HAP-1 (cell line): ENCODE data around the gene LMO7.

Source experiments
- DNase-seq, 2 experiments: peaks; one replicate each; pipeline ENCODE4 v3.0.0-alpha.2; 2016 to 2020; ENCODE audit warnings: low spot score in 2 of 2
- H3K27me3 ChIP-seq: fragments of 250-450 bp; sonication (Bioruptor Pico); 2 replicates; pipeline ENCODE4 v1.5.1; 2020; ENCODE audit warnings: low read depth, mild to moderate bottlenecking, moderate library complexity
- H3K36me3 ChIP-seq: fragments of 250-450 bp; sonication (Bioruptor Pico); replicated peaks from 2 replicates; pipeline ENCODE4 v1.5.1; 2020; ENCODE audit warnings: mild to moderate bottlenecking
- H3K4me1 ChIP-seq: fragments of 250-450 bp; sonication (Bioruptor Pico); 2 replicates; pipeline ENCODE4 v1.5.1; 2020; ENCODE audit warnings: mild to moderate bottlenecking
- H3K4me3 ChIP-seq: fragments of 250-450 bp; sonication (Bioruptor Pico); 2 replicates; pipeline ENCODE4 v1.5.1; 2020; ENCODE audit warnings: mild to moderate bottlenecking, moderate library complexity
- H3K9me3 ChIP-seq: fragments of 250-450 bp; sonication (Bioruptor Pico); 2 replicates; pipeline ENCODE4 v1.5.1; 2020; ENCODE audit warnings: mild to moderate bottlenecking, moderate library complexity
- in situ Hi-C: fragments of 300-500 bp; cut with MboI; formaldehyde crosslinking; loops from 3 replicates; pipeline ENCODE4 v1.14.3; 2020; ENCODE audit warnings: low sequenced_read_pairs, inconsistent platforms, mixed read lengths

Gene LMO7

DNA sequence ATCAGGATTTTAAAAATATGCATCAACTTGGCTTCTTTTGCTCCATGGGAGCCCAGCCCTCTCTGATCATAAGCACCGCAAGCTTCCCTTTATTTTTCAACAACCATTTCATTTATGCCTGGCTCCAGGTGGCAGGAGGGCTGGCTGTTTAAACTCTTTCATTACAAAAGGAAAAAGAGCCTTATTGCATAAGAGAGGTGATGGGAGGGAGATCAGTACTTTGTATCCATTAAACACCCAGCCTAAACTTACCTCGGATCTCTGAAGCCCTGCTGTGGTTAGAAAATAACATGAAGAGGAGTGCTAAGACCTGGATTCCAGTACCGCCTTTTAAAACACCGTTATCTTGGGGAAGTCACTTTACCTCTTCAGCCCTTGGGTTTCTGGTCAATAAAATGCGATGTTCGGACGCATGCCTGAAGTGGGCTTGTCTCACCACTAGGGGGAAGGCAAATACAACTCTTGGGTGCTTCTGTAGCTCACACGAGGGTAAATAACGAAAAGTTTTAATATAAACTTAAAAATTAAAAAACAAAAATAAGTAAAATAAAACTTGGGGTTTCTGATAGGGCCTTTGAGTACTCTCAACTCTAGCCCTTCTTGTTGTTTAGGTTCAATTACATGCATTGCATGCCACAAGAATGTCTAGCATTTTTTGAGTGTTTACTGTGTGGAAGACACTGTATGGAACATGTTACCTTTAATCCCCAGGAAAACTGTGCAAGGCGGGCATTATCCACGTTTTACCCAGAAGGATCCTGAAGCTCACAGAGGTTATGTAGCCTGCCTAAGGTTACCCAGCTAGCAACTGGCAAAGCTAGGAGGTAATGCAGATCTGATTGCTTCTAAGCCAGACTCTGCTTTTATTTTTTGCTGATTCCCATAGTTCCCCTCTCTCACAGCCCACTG lies 240.3 kb downstream of the LMO7 start:
- H3K4me3 ChIP-seq: no peak overlapping the region

GRCh38 chr13:75877071-75877470 lies 240.9 kb downstream of the LMO7 start:
- Histone ChIP-seq H3K36me3 (no peaks in the 10 kb centered on the region), H3K4me1 (no peaks in the 10 kb centered on the region), H3K4me3 (no peak overlapping the region), H3K9me3 (no peaks in the 10 kb centered on the region), H3K27me3 (peaks cover 4% of the 10 kb centered on the region; the same call in 1 of the 2 replicates)
- DNase-seq: no peak
- in situ Hi-C loops: loop anchor here (5.0 to 10.0 kb wide), 2 partner anchors 138 to 595 kb away; no protein-coding TSS in a partner anchor

More for the DNA sequence above, 240.3 kb downstream of the LMO7 start:
- Histone ChIP-seq H3K36me3 (no peaks in the 10 kb centered on the region), H3K4me1 (no peaks in the 10 kb centered on the region), H3K9me3 (no peaks in the 10 kb centered on the region), H3K27me3 (peaks cover 4% of the 10 kb centered on the region; the same call in 1 of the 2 replicates)
- in situ Hi-C loops: loop anchor here (5.0 to 10.0 kb wide), 2 partner anchors 138 to 596 kb away; no protein-coding TSS in a partner anchor
- peak; percentile 54 to 67 for DNase-seq

DNA sequence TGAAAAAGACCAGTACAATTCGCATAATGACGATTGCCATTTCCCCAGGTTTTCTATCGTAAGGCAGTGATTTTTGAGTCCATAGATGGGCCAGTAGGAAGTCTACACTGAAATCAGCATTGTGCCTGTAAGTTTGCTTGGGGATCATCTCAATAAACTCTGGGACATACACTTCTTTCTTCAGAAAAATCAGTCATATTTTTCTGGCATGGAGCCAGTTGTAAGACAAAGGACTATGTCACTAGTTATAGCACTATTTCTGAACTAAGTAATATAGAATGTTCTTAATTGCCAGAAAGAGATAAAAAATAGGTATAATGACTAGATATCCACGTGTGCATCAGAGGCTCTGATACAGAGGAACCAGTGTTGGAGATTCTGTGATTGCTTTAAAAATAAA lies 243.5 kb downstream of the LMO7 start:
- Histone ChIP-seq H3K36me3 (no peaks in the 10 kb centered on the region), H3K4me3 (no peak overlapping the region), H3K4me1 (no peaks in the 10 kb centered on the region), H3K9me3 (no peaks in the 10 kb centered on the region), H3K27me3 (no peaks in the 10 kb centered on the region; the same call in 1 of the 2 replicates)
- DNase-seq: no peak
- in situ Hi-C loops: loop anchor here (5.0 to 10.0 kb wide), 2 partner anchors 135 to 593 kb away; no protein-coding TSS in a partner anchor

DNA sequence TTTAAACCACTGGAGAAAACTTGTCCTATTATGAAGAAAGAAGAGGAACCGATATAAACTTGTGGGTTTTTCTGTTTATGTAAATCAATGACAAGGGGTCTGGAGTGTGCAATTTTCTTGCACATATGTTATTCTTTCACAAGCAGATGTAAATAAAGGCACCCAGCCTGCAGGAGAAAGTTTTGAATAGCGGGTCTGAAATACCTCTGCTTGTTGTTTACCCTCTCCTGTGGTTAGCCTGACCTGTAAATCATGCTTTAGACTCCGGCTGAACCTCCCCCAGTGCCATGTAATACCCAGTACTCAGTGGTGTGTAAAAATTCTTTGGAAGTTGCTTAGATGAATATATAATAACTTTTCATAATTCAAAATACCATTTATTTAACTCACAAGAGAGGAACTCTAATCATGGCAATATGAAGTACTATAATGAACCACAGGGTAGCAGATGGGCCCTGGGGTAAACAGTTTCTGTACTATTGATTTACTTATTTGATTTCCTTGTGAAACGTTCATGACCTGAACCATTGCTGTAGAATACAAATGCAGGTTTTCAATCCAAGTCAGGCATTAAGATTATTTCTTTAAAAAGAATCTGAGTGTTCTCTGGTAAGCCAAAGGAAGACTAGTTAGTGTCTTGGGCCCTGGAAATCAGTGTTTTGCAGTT lies 245.1 kb downstream of the LMO7 start:
- in situ Hi-C loops: no loop called here
- H3K27me3 ChIP-seq: no peaks in the 10 kb centered on the region; the same call in 1 of the 2 replicates
- no peaks in the 10 kb centered on the region for H3K36me3 ChIP-seq
- H3K9me3 ChIP-seq: no peaks in the 10 kb centered on the region
- no peak overlapping the region for H3K4me3 ChIP-seq
- no peaks in the 10 kb centered on the region for H3K4me1 ChIP-seq
- no peak for DNase-seq

GRCh38 chr13:75882261-75882660 lies 246.1 kb downstream of the LMO7 start:
- Histone ChIP-seq H3K9me3 (no peaks in the 10 kb centered on the region), H3K27me3 (no peaks in the 10 kb centered on the region; the same call in 1 of the 2 replicates), H3K4me1 (no peaks in the 10 kb centered on the region), H3K36me3 (no peaks in the 10 kb centered on the region), H3K4me3 (no peak overlapping the region)
- DNase-seq: no peak
- in situ Hi-C loops: no loop called here

GRCh38 chr13:75889427-75889826 lies 253.3 kb downstream of the LMO7 start:
- in situ Hi-C loops: no loop called here
- H3K9me3 ChIP-seq: no peaks in the 10 kb centered on the region
- peaks cover 18% of the 10 kb centered on the region for H3K4me1 ChIP-seq
- no peaks in the 10 kb centered on the region for H3K36me3 ChIP-seq
- DNase-seq: peak; percentile 62 to 66
- no peaks in the 10 kb centered on the region for H3K27me3 ChIP-seq
- no peak overlapping the region for H3K4me3 ChIP-seq

DNA sequence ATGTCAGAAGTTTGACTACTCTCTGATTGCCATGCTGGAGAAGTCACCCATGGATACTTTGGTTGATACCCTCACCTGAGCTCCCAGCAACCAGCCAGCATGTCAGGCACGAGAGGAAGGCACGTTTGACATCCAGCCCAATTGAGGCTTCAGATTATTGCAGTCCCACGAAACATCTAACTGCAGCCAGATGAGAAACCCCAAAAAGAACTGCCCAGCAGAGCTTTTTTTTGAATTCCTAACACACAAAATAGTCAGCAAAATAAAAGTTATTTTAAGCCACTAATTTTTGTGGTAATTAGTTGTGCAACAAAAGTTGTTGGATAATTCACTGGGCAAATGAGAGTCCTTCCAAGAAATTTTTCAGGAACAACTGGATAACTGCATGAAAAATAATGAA lies 259.0 kb downstream of the LMO7 start:
- no peak for DNase-seq
- no peak overlapping the region for H3K4me3 ChIP-seq
- in situ Hi-C loops: no loop called here

DNA sequence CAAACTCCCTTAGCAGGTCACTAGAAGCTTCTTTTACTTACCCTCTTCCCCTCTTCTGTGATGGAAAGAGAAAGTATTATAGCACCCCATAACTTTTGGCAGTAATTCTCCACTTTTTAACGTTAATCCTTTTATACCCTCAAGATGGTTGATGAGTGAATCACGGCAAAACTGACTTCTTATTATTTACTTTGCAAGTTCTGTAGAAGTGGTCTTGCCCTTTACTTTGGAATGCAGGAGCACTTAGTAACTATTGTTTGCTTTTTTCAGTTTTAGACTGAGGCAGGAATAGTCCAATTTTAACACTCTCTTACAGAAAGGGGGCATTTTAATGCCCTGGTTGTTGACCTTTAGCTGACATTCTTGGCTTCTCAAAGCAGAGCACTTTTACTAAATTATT lies 260.1 kb downstream of the LMO7 start:
- H3K9me3 ChIP-seq: no peaks in the 10 kb centered on the region
- H3K4me1 ChIP-seq: no peaks in the 10 kb centered on the region; the same call in 1 of the 2 replicates
- DNase-seq: no peak
- H3K4me3 ChIP-seq: no peak overlapping the region
- H3K36me3 ChIP-seq: no peaks in the 10 kb centered on the region
- H3K27me3 ChIP-seq: no peaks in the 10 kb centered on the region
- in situ Hi-C loops: no loop called here

More for the DNA sequence above, 259.0 kb downstream of the LMO7 start:
- H3K4me1 ChIP-seq: no peaks in the 10 kb centered on the region; the same call in 1 of the 2 replicates
- no peaks in the 10 kb centered on the region for H3K36me3 ChIP-seq
- H3K9me3 ChIP-seq: no peaks in the 10 kb centered on the region
- H3K27me3 ChIP-seq: no peaks in the 10 kb centered on the region

GRCh38 chr13:75897386-75897785 lies 261.3 kb downstream of the LMO7 start:
- H3K9me3 ChIP-seq: no peaks in the 10 kb centered on the region
- no peak for DNase-seq
- no peaks in the 10 kb centered on the region for H3K36me3 ChIP-seq
- H3K4me3 ChIP-seq: no peak overlapping the region
- in situ Hi-C loops: no loop called here
- H3K4me1 ChIP-seq: no peaks in the 10 kb centered on the region
- H3K27me3 ChIP-seq: no peaks in the 10 kb centered on the region

DNA sequence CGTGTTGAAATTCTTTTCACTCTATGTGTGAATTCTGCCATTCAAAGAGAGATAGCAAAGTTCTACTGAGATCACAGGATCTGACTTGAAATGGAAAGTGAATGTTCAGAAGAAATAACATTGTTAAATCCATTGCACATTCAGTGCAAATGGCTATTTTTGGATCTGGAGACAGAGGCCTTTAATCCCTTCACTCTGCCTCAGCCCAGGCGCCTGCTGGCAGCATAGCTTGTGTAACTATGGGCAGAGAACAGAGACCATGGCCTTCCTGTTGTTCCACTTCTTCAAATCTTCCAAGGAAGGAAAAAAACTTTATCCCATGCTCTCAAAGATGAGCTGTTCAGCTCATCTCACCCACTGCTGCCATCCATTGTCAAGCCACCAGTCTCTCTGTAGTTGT lies 265.4 kb downstream of the LMO7 start:
- Histone ChIP-seq H3K27me3 (peaks cover 8% of the 10 kb centered on the region; the same call in 1 of the 2 replicates), H3K9me3 (no peaks in the 10 kb centered on the region), H3K36me3 (no peaks in the 10 kb centered on the region), H3K4me1 (no peaks in the 10 kb centered on the region), H3K4me3 (no peak overlapping the region)
- in situ Hi-C loops: no loop called here
- no peak for DNase-seq

DNA sequence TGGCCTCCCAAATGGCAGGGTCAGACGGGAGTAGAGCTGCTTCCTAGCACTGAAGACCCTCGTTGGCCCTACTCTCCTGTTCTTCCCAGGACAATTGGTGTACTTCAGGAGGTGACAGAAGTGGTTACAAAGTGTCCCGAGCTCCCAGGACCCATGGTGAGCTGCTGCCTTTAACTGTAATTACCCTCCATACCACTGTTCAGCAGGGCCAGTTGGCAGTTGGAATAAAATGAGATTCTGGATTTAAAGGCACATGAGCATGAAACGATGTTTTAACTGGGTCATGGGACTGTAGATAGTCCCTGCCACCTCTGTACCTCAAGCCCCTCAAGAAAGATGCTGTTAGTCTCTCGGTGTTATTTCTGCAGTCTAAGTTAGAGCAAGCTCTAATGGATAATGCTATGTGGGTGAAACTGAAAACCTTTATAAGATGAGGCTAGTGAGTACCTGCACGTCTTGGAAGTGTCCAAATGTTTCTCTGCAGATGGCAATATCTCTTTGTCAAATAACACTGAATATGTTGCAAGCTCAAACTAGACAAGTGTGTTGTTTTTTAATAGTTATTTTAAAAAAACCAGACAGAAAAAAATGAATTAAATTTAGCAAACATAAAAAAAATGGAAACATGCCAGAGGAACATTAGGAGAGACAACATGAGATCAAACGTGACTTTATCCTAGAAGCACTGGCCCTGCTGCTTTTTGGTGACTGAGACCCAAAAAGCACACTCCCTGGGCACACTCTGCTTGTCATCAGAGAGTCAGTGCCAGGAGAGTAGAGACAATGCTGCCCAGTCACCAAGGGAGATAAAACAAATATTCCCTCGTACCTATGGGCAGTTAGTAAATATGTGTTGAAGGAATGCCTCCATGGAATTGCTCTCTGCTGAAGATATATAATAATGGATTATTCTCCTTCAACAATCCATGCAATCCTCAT lies 266.3 kb downstream of the LMO7 start:
- Histone ChIP-seq H3K4me1 (no peaks in the 10 kb centered on the region), H3K27me3 (peaks cover 8% of the 10 kb centered on the region; the same call in 1 of the 2 replicates), H3K4me3 (no peak overlapping the region), H3K9me3 (no peaks in the 10 kb centered on the region), H3K36me3 (no peaks in the 10 kb centered on the region)
- DNase-seq: no peak
- in situ Hi-C loops: no loop called here

GRCh38 chr13:75904012-75904411 lies 267.9 kb downstream of the LMO7 start:
- H3K4me3 ChIP-seq: no peak overlapping the region
- no peak for DNase-seq
- in situ Hi-C loops: no loop called here

GRCh38 chr13:75906315-75906714 lies 270.2 kb downstream of the LMO7 start:
- no peaks in the 10 kb centered on the region for H3K36me3 ChIP-seq
- no peaks in the 10 kb centered on the region for H3K9me3 ChIP-seq
- H3K4me1 ChIP-seq: no peaks in the 10 kb centered on the region
- no peak overlapping the region for H3K4me3 ChIP-seq
- no peak for DNase-seq
- in situ Hi-C loops: no loop called here
- peaks cover 8% of the 10 kb centered on the region; the same call in 1 of the 2 replicates for H3K27me3 ChIP-seq

More at GRCh38 chr13:75904012-75904411, 267.9 kb downstream of the LMO7 start:
- Histone ChIP-seq H3K27me3 (peaks cover 8% of the 10 kb centered on the region; the same call in 1 of the 2 replicates), H3K9me3 (no peaks in the 10 kb centered on the region), H3K4me1 (no peaks in the 10 kb centered on the region), H3K36me3 (no peaks in the 10 kb centered on the region)
